Measurements from ENCODE around the gene LTK. TPM values are rescaled to one million over a fixed set of nuclear protein-coding genes. Genes with fewer than 3 reads are reported as not detected.

Gene LTK
- total and polyA plus RNA-seq, 10 donors: 0.93 to 7.0 (median 4.5) TPM

- Histone ChIP-seq H3K36me3 (peaks cover 0 to 100% (median 49%) of the 10 kb centered on the region in 6 donors), H3K4me3 (no peak overlapping the region), H3K4me1 (peaks cover 0 to 12% (median 1%) of the 10 kb centered on the region in 6 donors), H3K27me3 (replicated peaks in 1 of 7) (no peaks in the 10 kb centered on the region), H3K27ac (no peak overlapping the region), H3K9me3 (no peaks in the 10 kb centered on the region)
- whole genome bisulfite sequencing, 5 donors: 78 to 88% (median 84%) methylated on average over 8 of the region's 8 CpGs
- DNase-seq: no peak
- TF ChIP-seq POLR2AphosphoS5 (IDR thresholded peaks at IDR 0.05): no peak
- peak; percentile 58 to 81 (median 77) for TF ChIP-seq CTCF (IDR thresholded peaks at IDR 0.05 in 8 of 11, conservative IDR thresholded peaks at IDR 0.05 in 3 of 11)
- TF ChIP-seq POLR2A (IDR thresholded peaks at IDR 0.05): no peak
- intact Hi-C loops (cut with DNase I; ENCODE audit: low total_unique reads): no loop called here
Measured at GRCh38 chr15:41465822-41466421, 47.7 kb downstream of the LTK start.

DNA sequence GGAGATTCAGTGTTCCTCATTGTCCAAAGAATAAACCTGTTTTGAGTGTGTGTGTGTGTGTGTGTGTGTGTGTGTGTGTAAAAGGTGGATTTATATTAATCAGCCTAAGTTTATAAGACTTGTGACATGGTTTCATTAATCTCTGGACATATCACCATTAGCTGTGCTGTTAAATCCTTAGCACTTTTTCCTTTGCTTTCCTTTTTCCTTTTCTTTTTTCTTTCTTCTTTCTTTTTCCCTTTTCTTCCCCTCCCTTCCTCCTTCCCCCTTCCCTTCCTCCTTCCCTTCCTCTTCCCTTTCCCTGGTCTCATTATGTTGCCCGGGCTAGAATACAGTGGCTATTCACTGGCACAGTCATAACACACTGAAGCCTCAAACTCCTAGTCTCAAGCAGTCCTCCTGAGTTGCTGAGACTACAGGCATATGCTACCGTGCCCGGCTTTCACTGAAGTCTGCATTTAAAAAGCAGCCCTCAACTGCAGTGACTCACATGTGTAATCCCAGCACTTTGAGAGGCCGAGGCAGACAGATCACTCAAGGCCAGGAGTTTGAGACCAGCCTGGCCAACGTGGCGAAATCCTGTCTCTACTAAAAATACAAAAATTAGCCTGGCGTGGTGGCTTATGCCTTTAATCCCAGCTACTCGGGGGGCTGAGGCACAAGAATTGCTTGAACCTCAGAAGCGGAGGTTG lies 48.6 kb downstream of the LTK start:
- WGBS, 5 donors: 89 to 97% (median 94%) methylated on average over 9 of the region's 9 CpGs
- DNase-seq: no peak
- Histone ChIP-seq H3K27me3 (replicated peaks in 1 of 7) (no peaks in the 10 kb centered on the region), H3K36me3 (peaks cover 0 to 100% (median 41%) of the 10 kb centered on the region in 6 donors), H3K4me3 (no peak overlapping the region), H3K27ac (no peak overlapping the region), H3K9me3 (no peaks in the 10 kb centered on the region), H3K4me1 (peaks cover 0 to 12% (median 1%) of the 10 kb centered on the region in 6 donors)
- no peak for TF ChIP-seq POLR2AphosphoS5 (IDR thresholded peaks at IDR 0.05)
- TF ChIP-seq CTCF (IDR thresholded peaks at IDR 0.05 in 8 of 11, conservative IDR thresholded peaks at IDR 0.05 in 3 of 11): no peak
- TF ChIP-seq POLR2A (IDR thresholded peaks at IDR 0.05): no peak
- intact Hi-C loops (cut with DNase I; ENCODE audit: low total_unique reads): no loop called here

- no peak overlapping the region for H3K4me3 ChIP-seq
- intact Hi-C loops (cut with DNase I; ENCODE audit: low total_unique reads): no loop called here
- H3K9me3 ChIP-seq: no peaks in the 10 kb centered on the region
- no peak for DNase-seq
- H3K36me3 ChIP-seq: peaks cover 0 to 100% (median 43%) of the 10 kb centered on the region in 6 donors
- H3K27ac ChIP-seq: no peak overlapping the region
- H3K27me3 ChIP-seq (replicated peaks in 1 of 7): no peaks in the 10 kb centered on the region
- peaks cover 0 to 12% (median 1%) of the 10 kb centered on the region in 6 donors for H3K4me1 ChIP-seq
- 42 to 52% (median 50%) methylated on average over 4 of the region's 4 CpGs for WGBS, 5 donors
- TF ChIP-seq POLR2A (IDR thresholded peaks at IDR 0.05) (no peak), CTCF (IDR thresholded peaks at IDR 0.05 in 8 of 11, conservative IDR thresholded peaks at IDR 0.05 in 3 of 11) (no peak), POLR2AphosphoS5 (IDR thresholded peaks at IDR 0.05) (no peak)
Measured at GRCh38 chr15:41462084-41462795, 51.4 kb downstream of the LTK start.

Other genes starting within 250 kb of the LTK start
- 1 to 10 TPM in 6 of 7 donors, not detected in 1; 1.1 to 6.0 (median 2.1) TPM for gene OIP5, start 181.2 kb downstream of the LTK start, total RNA-seq
- 1 to 10 TPM; 1.2 to 3.9 (median 2.3) TPM for gene OIP5, start 181.2 kb downstream of the LTK start, polyA plus RNA-seq
- 10 to 100 TPM in 5 of 7 donors, 1 to 10 TPM in 2; 4.7 to 47.5 (median 18.7) TPM for gene NUSAP1, start 180.9 kb downstream of the LTK start, total RNA-seq
- gene NUSAP1, start 180.9 kb downstream of the LTK start, polyA plus RNA-seq: 10 to 100 TPM in 1 of 3 donors, 1 to 10 TPM in 2; 4.0 to 17.1 (median 6.8) TPM
- gene NDUFAF1, start 111.3 kb downstream of the LTK start, total RNA-seq: 10 to 100 TPM; 12.9 to 19.7 (median 15.9) TPM
- gene NDUFAF1, start 111.3 kb downstream of the LTK start, polyA plus RNA-seq: 10 to 100 TPM in 2 of 3 donors, 1 to 10 TPM in 1; 8.9 to 16.8 (median 15.9) TPM
- gene RTF1, start 96.7 kb downstream of the LTK start, total RNA-seq: 10 to 100 TPM; 29.4 to 71.3 (median 39.6) TPM
- 10 to 100 TPM; 14.2 to 22.5 (median 19.4) TPM for gene RTF1, start 96.7 kb downstream of the LTK start, polyA plus RNA-seq
- under 1 TPM in 3 of 7 donors, not detected in 4; 0.17 to 0.51 (median 0.37) TPM for gene ITPKA, start 20.0 kb downstream of the LTK start, total RNA-seq
- under 1 TPM; 0.09 to 0.19 (median 0.18) TPM for gene ITPKA, start 20.0 kb downstream of the LTK start, polyA plus RNA-seq
- 10 to 100 TPM; 15.8 to 35.9 (median 27.7) TPM for gene RPAP1, start 30.4 kb upstream of the LTK start, total RNA-seq
- 10 to 100 TPM in 2 of 3 donors, 1 to 10 TPM in 1; 7.9 to 11.8 (median 10.2) TPM for gene RPAP1, start 30.4 kb upstream of the LTK start, polyA plus RNA-seq
- gene TYRO3, start 45.4 kb upstream of the LTK start, total RNA-seq: 10 to 100 TPM; 10.9 to 36.2 (median 21.4) TPM
- 1 to 10 TPM; 2.6 to 5.7 (median 4.3) TPM for gene TYRO3, start 45.4 kb upstream of the LTK start, polyA plus RNA-seq
- gene MGA, start 146.6 kb upstream of the LTK start, total RNA-seq: 10 to 100 TPM; 38.5 to 67.7 (median 54.8) TPM
- gene MGA, start 146.6 kb upstream of the LTK start, polyA plus RNA-seq: 1 to 10 TPM; 2.7 to 4.0 (median 3.2) TPM

Data from spleen (tissue), 11 donors.